HepG2 (cell line): ENCODE measurements around the gene IMPDH1. TPM values are rescaled to one million over a fixed set of nuclear protein-coding genes. Genes with fewer than 3 reads are reported as not detected.

Experiments used
- ADNP ChIP-seq: sonication (generic); formaldehyde crosslinking; IDR thresholded peaks from 2 replicates; pipeline ENCODE4 v1.4.0; 2020; ENCODE audit warnings: missing genetic modification reagents
- DDIT3 ChIP-seq: sonication (generic); formaldehyde crosslinking; IDR thresholded peaks from 2 replicates; pipeline ENCODE4 v1.4.0; 2020; ENCODE audit warnings: mild to moderate bottlenecking, missing genetic modification reagents
- KAT2B ChIP-seq: fragments of 150-350 bp; IDR thresholded peaks from 2 replicates; pipeline ENCODE4 v1.6.1; 2014; ENCODE audit warnings: low read depth, low read length, borderline replicate concordance
- KLF13 ChIP-seq: sonication (generic); formaldehyde crosslinking; IDR thresholded peaks from 2 replicates; pipeline ENCODE4 v1.4.0; 2020; ENCODE audit warnings: mild to moderate bottlenecking, missing genetic modification reagents
- LCORL ChIP-seq, 2 experiments: fragments of 450-650 bp in 1 of 2; sonication (generic) in 1 of 2; formaldehyde crosslinking in 1 of 2; IDR thresholded peaks; 2 replicates each; pipeline versions ENCODE4 v1.5.0 to v1.6.1; 2017 to 2020; ENCODE audit warnings: antibody characterized with exemption in 1 of 2, missing genetic modification reagents in 1 of 2
- MAFK ChIP-seq, 2 experiments: IDR thresholded peaks in 1 of 2; conservative IDR thresholded peaks in 1 of 2; 2 replicates each; pipeline ENCODE4 v1.6.1; 2011; ENCODE audit warnings: improper control_type of control experiment in 2 of 2, low read length in 2 of 2
- MBNL3 ChIP-seq: fragments of 250-450 bp; sonication (Bioruptor Pico); conservative IDR thresholded peaks from 2 replicates; pipeline ENCODE4 v1.8.0; 2022; ENCODE audit warnings: mild to moderate bottlenecking, inconsistent platforms
- NFE2L2 ChIP-seq: fragments of 150-350 bp; IDR thresholded peaks from 2 replicates; pipeline ENCODE4 v1.6.1; 2014; ENCODE audit warnings: low read length
- NFYC ChIP-seq: IDR thresholded peaks from 2 replicates; pipeline ENCODE4 v1.6.1; 2016; ENCODE audit warnings: missing genetic modification reagents, missing compliant biosample characterization
- PRPF4 ChIP-seq: fragments of 200-400 bp; formaldehyde crosslinking; IDR thresholded peaks from 2 replicates; pipeline ENCODE4 v1.6.1; 2016; ENCODE audit warnings: low read length, low read depth; ENCODE audit not compliant: poor library complexity, severe bottlenecking
- SSRP1 ChIP-seq: IDR thresholded peaks from 2 replicates; pipeline ENCODE4 v1.6.1; 2016; ENCODE audit warnings: control low read depth
- U2AF2 ChIP-seq: fragments of 200-400 bp; formaldehyde crosslinking; IDR thresholded peaks from 2 replicates; pipeline ENCODE4 v1.6.1; 2017; ENCODE audit warnings: low read depth, mild to moderate bottlenecking, low read length
- ZBTB21 ChIP-seq: sonication (generic); formaldehyde crosslinking; IDR thresholded peaks from 2 replicates; pipeline ENCODE4 v1.4.0; 2020; ENCODE audit warnings: missing genetic modification reagents
- ZEB1 ChIP-seq: IDR thresholded peaks from 2 replicates; pipeline ENCODE4 v1.6.1; 2012; ENCODE audit warnings: mild to moderate bottlenecking, low read depth, inconsistent platforms; ENCODE audit not compliant: insufficient replicate concordance
- ZFP37 ChIP-seq: sonication (generic); formaldehyde crosslinking; IDR thresholded peaks from 2 replicates; pipeline ENCODE4 v1.4.0; 2020; ENCODE audit warnings: missing genetic modification reagents, borderline replicate concordance
- ZNF430 ChIP-seq: sonication (generic); formaldehyde crosslinking; IDR thresholded peaks from 2 replicates; pipeline ENCODE4 v1.9.0; 2021; ENCODE audit warnings: mild to moderate bottlenecking, missing genetic modification reagents
- ZNF432 ChIP-seq: sonication (generic); formaldehyde crosslinking; IDR thresholded peaks from 2 replicates; pipeline ENCODE4 v1.5.0; 2020; ENCODE audit warnings: missing genetic modification reagents, mild to moderate bottlenecking, borderline replicate concordance
- ZNF552 ChIP-seq: sonication (generic); formaldehyde crosslinking; IDR thresholded peaks from 2 replicates; pipeline ENCODE4 v1.9.0; 2022; ENCODE audit warnings: missing genetic modification reagents, mild to moderate bottlenecking, borderline replicate concordance
- ZNF768 ChIP-seq: sonication (generic); formaldehyde crosslinking; IDR thresholded peaks from 2 replicates; pipeline ENCODE4 v1.4.0; 2020; ENCODE audit warnings: missing genetic modification reagents
- ZNF878 ChIP-seq: sonication (generic); formaldehyde crosslinking; IDR thresholded peaks from 2 replicates; pipeline ENCODE4 v1.8.1; 2023; ENCODE audit warnings: mild to moderate bottlenecking, missing genetic modification reagents, moderate library complexity
- polyA plus RNA-seq, 8 experiments: library from polyadenylated mRNA; depleted of rRNA in 3 of 8; stranded (reverse) in 7 of 8; unstranded in 1 of 8; fragments of >200 nt; fragmentation: Illumina TruSeq in 4 of 8; extraction: Trizol in 4 of 8; gene quantifications; 2 replicates each; pipeline versions ENCODE4 v1.2.1 to v1.2.3, GENCODE V29; 2011 to 2016; ENCODE audit warnings: low read depth in 4 of 8, missing spikeins in 1 of 8, mixed read lengths in 1 of 8; ENCODE audit not compliant: insufficient read depth in 1 of 8
- total RNA-seq, 5 experiments: library from RNA; depleted of rRNA; stranded (reverse); fragments of >200 nt; fragmentation: Illumina TruSeq; extraction: Trizol; gene quantifications; 2 replicates each; pipeline ENCODE4 v1.2.3, GENCODE V29; 2016; ENCODE audit warnings: low read depth in 1 of 5
- TF ChIP-seq, protein P1 (sequence below): sonication (generic); formaldehyde crosslinking; IDR thresholded peaks from 2 replicates; pipeline ENCODE4 v1.5.0; 2020; ENCODE audit warnings: mild to moderate bottlenecking, missing genetic modification reagents
- TF ChIP-seq, protein P2 (sequence below): fragments of 450-650 bp; IDR thresholded peaks from 2 replicates; pipeline ENCODE4 v1.6.1; 2017
- TF ChIP-seq, protein P3 (sequence below): IDR thresholded peaks from 2 replicates; pipeline ENCODE4 v1.6.1; 2018; ENCODE audit warnings: missing genetic modification reagents
- TF ChIP-seq, protein P4 (sequence below): sonication (generic); formaldehyde crosslinking; IDR thresholded peaks from 2 replicates; pipeline ENCODE4 v1.5.1; 2020; ENCODE audit warnings: missing genetic modification reagents, mild to moderate bottlenecking, borderline replicate concordance

Gene IMPDH1
- total and polyA plus RNA-seq, 2 of the 13 experiments (the other 11 are each of a cell fraction or from before 2014, with no cell fraction given) = 22.8 to 34.0 TPM

GRCh38 chr7:128409596-128410450, at the start of gene IMPDH1 (continued):
- TF ChIP-seq U2AF2 = no peak
- no peak for TF ChIP-seq NFE2L2
- TF ChIP-seq, protein P1, sequence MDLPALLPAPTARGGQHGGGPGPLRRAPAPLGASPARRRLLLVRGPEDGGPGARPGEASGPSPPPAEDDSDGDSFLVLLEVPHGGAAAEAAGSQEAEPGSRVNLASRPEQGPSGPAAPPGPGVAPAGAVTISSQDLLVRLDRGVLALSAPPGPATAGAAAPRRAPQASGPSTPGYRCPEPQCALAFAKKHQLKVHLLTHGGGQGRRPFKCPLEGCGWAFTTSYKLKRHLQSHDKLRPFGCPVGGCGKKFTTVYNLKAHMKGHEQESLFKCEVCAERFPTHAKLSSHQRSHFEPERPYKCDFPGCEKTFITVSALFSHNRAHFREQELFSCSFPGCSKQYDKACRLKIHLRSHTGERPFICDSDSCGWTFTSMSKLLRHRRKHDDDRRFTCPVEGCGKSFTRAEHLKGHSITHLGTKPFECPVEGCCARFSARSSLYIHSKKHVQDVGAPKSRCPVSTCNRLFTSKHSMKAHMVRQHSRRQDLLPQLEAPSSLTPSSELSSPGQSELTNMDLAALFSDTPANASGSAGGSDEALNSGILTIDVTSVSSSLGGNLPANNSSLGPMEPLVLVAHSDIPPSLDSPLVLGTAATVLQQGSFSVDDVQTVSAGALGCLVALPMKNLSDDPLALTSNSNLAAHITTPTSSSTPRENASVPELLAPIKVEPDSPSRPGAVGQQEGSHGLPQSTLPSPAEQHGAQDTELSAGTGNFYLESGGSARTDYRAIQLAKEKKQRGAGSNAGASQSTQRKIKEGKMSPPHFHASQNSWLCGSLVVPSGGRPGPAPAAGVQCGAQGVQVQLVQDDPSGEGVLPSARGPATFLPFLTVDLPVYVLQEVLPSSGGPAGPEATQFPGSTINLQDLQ (CRISPR knock-in tag) = no peak
- TF ChIP-seq PRPF4 = no peak
- TF ChIP-seq, protein P2, sequence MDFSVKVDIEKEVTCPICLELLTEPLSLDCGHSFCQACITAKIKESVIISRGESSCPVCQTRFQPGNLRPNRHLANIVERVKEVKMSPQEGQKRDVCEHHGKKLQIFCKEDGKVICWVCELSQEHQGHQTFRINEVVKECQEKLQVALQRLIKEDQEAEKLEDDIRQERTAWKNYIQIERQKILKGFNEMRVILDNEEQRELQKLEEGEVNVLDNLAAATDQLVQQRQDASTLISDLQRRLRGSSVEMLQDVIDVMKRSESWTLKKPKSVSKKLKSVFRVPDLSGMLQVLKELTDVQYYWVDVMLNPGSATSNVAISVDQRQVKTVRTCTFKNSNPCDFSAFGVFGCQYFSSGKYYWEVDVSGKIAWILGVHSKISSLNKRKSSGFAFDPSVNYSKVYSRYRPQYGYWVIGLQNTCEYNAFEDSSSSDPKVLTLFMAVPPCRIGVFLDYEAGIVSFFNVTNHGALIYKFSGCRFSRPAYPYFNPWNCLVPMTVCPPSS = no peak
- no peak; the same call in 1 of the 2 replicates for TF ChIP-seq ZNF768 (CRISPR knock-in tag)
- TF ChIP-seq LCORL (IDR thresholded peaks at IDR 0.05) = no peak
- no peak; the same call in 1 of the 2 replicates for TF ChIP-seq LCORL (CRISPR knock-in tag; IDR thresholded peaks at IDR 0.05)
- no peak for TF ChIP-seq ADNP (CRISPR knock-in tag)
- no peak for TF ChIP-seq KAT2B
- TF ChIP-seq MBNL3 (CRISPR knock-in tag) = no peak
- TF ChIP-seq ZFP37 (CRISPR knock-in tag) = no peak
- TF ChIP-seq ZNF552 (CRISPR knock-in tag) = no peak
- no peak for TF ChIP-seq MAFK (conservative IDR thresholded peaks at IDR 0.05 in 1 of 2, IDR thresholded peaks at IDR 0.05 in 1 of 2; ENCODE audit: low read length in 2 of 2)
- TF ChIP-seq ZNF878 = no peak
- TF ChIP-seq, protein P3, sequence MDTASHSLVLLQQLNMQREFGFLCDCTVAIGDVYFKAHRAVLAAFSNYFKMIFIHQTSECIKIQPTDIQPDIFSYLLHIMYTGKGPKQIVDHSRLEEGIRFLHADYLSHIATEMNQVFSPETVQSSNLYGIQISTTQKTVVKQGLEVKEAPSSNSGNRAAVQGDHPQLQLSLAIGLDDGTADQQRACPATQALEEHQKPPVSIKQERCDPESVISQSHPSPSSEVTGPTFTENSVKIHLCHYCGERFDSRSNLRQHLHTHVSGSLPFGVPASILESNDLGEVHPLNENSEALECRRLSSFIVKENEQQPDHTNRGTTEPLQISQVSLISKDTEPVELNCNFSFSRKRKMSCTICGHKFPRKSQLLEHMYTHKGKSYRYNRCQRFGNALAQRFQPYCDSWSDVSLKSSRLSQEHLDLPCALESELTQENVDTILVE (CRISPR knock-in tag) = no peak
- no peak for TF ChIP-seq KLF13 (CRISPR knock-in tag)
- TF ChIP-seq NFYC (CRISPR knock-in tag) = no peak
- TF ChIP-seq ZBTB21 (CRISPR knock-in tag) = no peak
- TF ChIP-seq ZEB1 = no peak
- no peak for TF ChIP-seq ZNF432 (CRISPR knock-in tag)
- no peak for TF ChIP-seq ZNF430 (CRISPR knock-in tag)
- TF ChIP-seq SSRP1 = no peak
- TF ChIP-seq, protein P4, sequence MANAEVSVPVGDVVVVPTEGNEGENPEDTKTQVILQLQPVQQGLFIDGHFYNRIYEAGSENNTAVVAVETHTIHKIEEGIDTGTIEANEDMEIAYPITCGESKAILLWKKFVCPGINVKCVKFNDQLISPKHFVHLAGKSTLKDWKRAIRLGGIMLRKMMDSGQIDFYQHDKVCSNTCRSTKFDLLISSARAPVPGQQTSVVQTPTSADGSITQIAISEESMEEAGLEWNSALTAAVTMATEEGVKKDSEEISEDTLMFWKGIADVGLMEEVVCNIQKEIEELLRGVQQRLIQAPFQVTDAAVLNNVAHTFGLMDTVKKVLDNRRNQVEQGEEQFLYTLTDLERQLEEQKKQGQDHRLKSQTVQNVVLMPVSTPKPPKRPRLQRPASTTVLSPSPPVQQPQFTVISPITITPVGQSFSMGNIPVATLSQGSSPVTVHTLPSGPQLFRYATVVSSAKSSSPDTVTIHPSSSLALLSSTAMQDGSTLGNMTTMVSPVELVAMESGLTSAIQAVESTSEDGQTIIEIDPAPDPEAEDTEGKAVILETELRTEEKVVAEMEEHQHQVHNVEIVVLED (CRISPR knock-in tag) = peak; percentile 35; the same call in 1 of the 2 replicates
- TF ChIP-seq DDIT3 (CRISPR knock-in tag) = no peak
